ENCODE measurements around the gene PTGDS. TPM values are rescaled to one million over a fixed set of nuclear protein-coding genes. Genes with fewer than 3 reads are reported as not detected.

PTGDS gene
- total RNA-seq, 1 experiment from 2014 or later: 3.6 TPM

- H4K8ac ChIP-seq (replicated peaks; ENCODE audit: insufficient read length, low read depth, low read length): no peak overlapping the region
- no peak overlapping the region for H3K56ac ChIP-seq (ENCODE audit: insufficient read length, low read depth, low read length)
- no peak overlapping the region for H2BK20ac ChIP-seq (ENCODE audit: low read depth, low read length, poor library complexity, severe bottlenecking)
- H3K4me3 Mint-ChIP-seq: no peak overlapping the region
- no peak overlapping the region for H2BK5ac ChIP-seq (ENCODE audit: insufficient read length, low read length)
- H3K4me1 ChIP-seq (ENCODE audit: insufficient read depth, low read length): no peaks in the 10 kb centered on the region
- H3K4me1 Mint-ChIP-seq: peaks cover under 1 to 6% of the 10 kb centered on the region in 2 experiments
- H3K79me2 ChIP-seq (ENCODE audit: insufficient read depth, low read length): no peaks in the 10 kb centered on the region
- no peak overlapping the region for H2AFZ ChIP-seq (ENCODE audit: low read length)
- no peak for DNase-seq
- no peaks in the 10 kb centered on the region for H3K9me3 Mint-ChIP-seq
- no peak overlapping the region for H2BK12ac ChIP-seq (ENCODE audit: insufficient read length, low read depth, low read length)
- no peak overlapping the region for H3K23ac ChIP-seq (ENCODE audit: insufficient read length, low read depth, low read length)
- no peaks in the 10 kb centered on the region for H4K20me1 ChIP-seq (ENCODE audit: control insufficient read depth, insufficient read depth, insufficient read length)
- no peak overlapping the region for H3K9ac ChIP-seq (ENCODE audit: extremely low read depth, insufficient read length, low read length)
- no peak overlapping the region for H2BK120ac ChIP-seq (ENCODE audit: low read depth, low read length, poor library complexity, severe bottlenecking)
- no peaks in the 10 kb centered on the region for H3K36me3 Mint-ChIP-seq (ENCODE audit: insufficient read depth in 1 of 3, low read depth in 3 of 3)
- H3K4me2 ChIP-seq (ENCODE audit: insufficient read depth, insufficient read length, low read length): no peak overlapping the region
- no peak overlapping the region for H3K18ac ChIP-seq (ENCODE audit: insufficient read length, low read depth, low read length)
- no peaks in the 10 kb centered on the region for H3K23me2 ChIP-seq (ENCODE audit: insufficient read length, low read depth, low read length, poor library complexity, severe bottlenecking)
- no peaks in the 10 kb centered on the region for H3K79me1 ChIP-seq (ENCODE audit: insufficient read depth, low read depth, low read length, poor library complexity, severe bottlenecking)
- H3K27ac Mint-ChIP-seq: no peak overlapping the region
- H3K4ac ChIP-seq (ENCODE audit: low read depth, low read length): no peak overlapping the region
- peaks cover 6% of the 10 kb centered on the region for H3K27me3 Mint-ChIP-seq (ENCODE audit: low read depth)
- no peak overlapping the region for H2BK15ac ChIP-seq (ENCODE audit: low read depth, low read length)
- no peaks in the 10 kb centered on the region for H3K27me3 ChIP-seq (ENCODE audit: insufficient read depth, low read length)
- H4K5ac ChIP-seq (ENCODE audit: insufficient read length, low read depth, low read length): no peak overlapping the region
- H3T11ph ChIP-seq (ENCODE audit: low read length): no peak overlapping the region
- TF ChIP-seq CTCF (conservative IDR thresholded peaks at IDR 0.05): no peak
- no peak overlapping the region for H3K14ac ChIP-seq (ENCODE audit: insufficient read depth, low read length)
- H3K27ac ChIP-seq (ENCODE audit: insufficient read length, low read depth, low read length): no peak overlapping the region
- H4K91ac ChIP-seq (ENCODE audit: insufficient read length, low read depth, low read length): no peak overlapping the region
- no peak overlapping the region for H2AK5ac ChIP-seq (ENCODE audit: insufficient read length, low read length)
- no CpG with 5 or more reads among the region's 11 CpGs for WGBS (ENCODE audit: extremely low coverage, insufficient read length, low lambda C conversion rate)
- no peaks in the 10 kb centered on the region for H3K9me3 ChIP-seq (ENCODE audit: control insufficient read depth, low read depth, low read length)
These were observed 5.0 kb upstream of the PTGDS start for GRCh38 chr9:136972335-136972734.
